PC-9 (cell line): ENCODE measurements around the gene EIF4G3.

Experiments used
- CTCF ChIP-seq: fragments of 200-600 bp; sonication (generic); conservative IDR thresholded peaks from 2 replicates; pipeline ENCODE4 v1.6.1; 2017; ENCODE audit warnings: mixed run types, antibody characterized with exemption, mild to moderate bottlenecking, moderate library complexity
- EZH2 ChIP-seq: fragments of 200-600 bp; sonication (generic); IDR thresholded peaks from 2 replicates; pipeline ENCODE4 v1.8.0; 2017; ENCODE audit warnings: antibody characterized with exemption, low read depth

GRCh38 chr1:21131200-21131599 lies 45.5 kb downstream of the EIF4G3 start:
- no peak for TF ChIP-seq CTCF
- TF ChIP-seq EZH2, result no peak
